Measurements from ENCODE around the gene NKRF.

Gene NKRF

GRCh38 chrX:119617517-119618164 lies 11.4 kb upstream of the NKRF start:
- H3K79me2 ChIP-seq (ENCODE audit: insufficient read depth, low read length): no peaks in the 10 kb centered on the region
- H3K27me3 ChIP-seq (ENCODE audit: low read length): no peaks in the 10 kb centered on the region
- no peak overlapping the region for H2AFZ ChIP-seq (ENCODE audit: low read depth, low read length, severe bottlenecking)
- H3K9me3 ChIP-seq (ENCODE audit: insufficient read depth, low read length): no peaks in the 10 kb centered on the region
- peak overlapping the region; percentile 62 for H3K4me2 ChIP-seq (ENCODE audit: low read depth, low read length, poor library complexity, severe bottlenecking)
- TF ChIP-seq EZH2phosphoT487 (conservative IDR thresholded peaks at IDR 0.05; ENCODE audit: low read length): no peak
- TF ChIP-seq CTCF (IDR thresholded peaks at IDR 0.05; ENCODE audit: insufficient read depth, low read length, poor library complexity, severe bottlenecking): no peak
- H3K36me3 ChIP-seq (ENCODE audit: low read length): no peaks in the 10 kb centered on the region
- H3K27ac ChIP-seq (ENCODE audit: low read depth, low read length): peak overlapping the region; percentile 67; the same call in 1 of the 2 replicates
- no peaks in the 10 kb centered on the region for H3K9me2 ChIP-seq (replicated peaks; ENCODE audit: insufficient read depth, low read length)
- peak overlapping the region; percentile 21; the same call in 1 of the 2 replicates for H3K9ac ChIP-seq (ENCODE audit: low read length)
- H3K4me3 ChIP-seq (ENCODE audit: insufficient read depth, low read length, poor library complexity, severe bottlenecking): no peak overlapping the region
- H3F3A ChIP-seq (ENCODE audit: insufficient read depth): peaks cover 18% of the 10 kb centered on the region
- no peaks in the 10 kb centered on the region for H4K20me1 ChIP-seq (ENCODE audit: low read depth, low read length)

GRCh38 chrX:119614776-119615175 lies 8.6 kb upstream of the NKRF start:
- Histone ChIP-seq H3K27me3 (ENCODE audit: low read length) (no peaks in the 10 kb centered on the region), H3K9ac (ENCODE audit: low read length) (no peak overlapping the region), H3K27ac (ENCODE audit: low read depth, low read length) (no peak overlapping the region), H4K20me1 (ENCODE audit: low read depth, low read length) (no peaks in the 10 kb centered on the region), H3F3A (ENCODE audit: insufficient read depth) (peaks cover 18% of the 10 kb centered on the region), H3K4me2 (ENCODE audit: low read depth, low read length, poor library complexity, severe bottlenecking) (no peak overlapping the region), H2AFZ (ENCODE audit: low read depth, low read length, severe bottlenecking) (no peak overlapping the region), H3K79me2 (ENCODE audit: insufficient read depth, low read length) (no peaks in the 10 kb centered on the region), H3K9me2 (replicated peaks; ENCODE audit: insufficient read depth, low read length) (no peaks in the 10 kb centered on the region), H3K36me3 (ENCODE audit: low read length) (no peaks in the 10 kb centered on the region), H3K9me3 (ENCODE audit: insufficient read depth, low read length) (no peaks in the 10 kb centered on the region), H3K4me3 (ENCODE audit: insufficient read depth, low read length, poor library complexity, severe bottlenecking) (no peak overlapping the region)
- TF ChIP-seq EZH2phosphoT487 (conservative IDR thresholded peaks at IDR 0.05; ENCODE audit: low read length) (no peak), CTCF (IDR thresholded peaks at IDR 0.05; ENCODE audit: insufficient read depth, low read length, poor library complexity, severe bottlenecking) (no peak)

GRCh38 chrX:119607018-119607389 lies 780 bp upstream of the NKRF start:
- no peaks in the 10 kb centered on the region for H3K9me2 ChIP-seq (replicated peaks; ENCODE audit: insufficient read depth, low read length)
- no peaks in the 10 kb centered on the region for H3F3A ChIP-seq (ENCODE audit: insufficient read depth)
- peak overlapping the region; percentile 79 for H3K4me2 ChIP-seq (ENCODE audit: low read depth, low read length, poor library complexity, severe bottlenecking)
- H3K27me3 ChIP-seq (ENCODE audit: low read length): no peaks in the 10 kb centered on the region
- no peaks in the 10 kb centered on the region for H3K36me3 ChIP-seq (ENCODE audit: low read length)
- TF ChIP-seq CTCF (IDR thresholded peaks at IDR 0.05; ENCODE audit: insufficient read depth, low read length, poor library complexity, severe bottlenecking): no peak
- no peak for TF ChIP-seq EZH2phosphoT487 (conservative IDR thresholded peaks at IDR 0.05; ENCODE audit: low read length)
- peak overlapping the region; percentile 95 for H3K9ac ChIP-seq (ENCODE audit: low read length)
- H3K4me3 ChIP-seq (ENCODE audit: insufficient read depth, low read length, poor library complexity, severe bottlenecking): peak overlapping the region; percentile 86
- no peaks in the 10 kb centered on the region for H3K9me3 ChIP-seq (ENCODE audit: insufficient read depth, low read length)
- H2AFZ ChIP-seq (ENCODE audit: low read depth, low read length, severe bottlenecking): peak overlapping the region; percentile 18
- H4K20me1 ChIP-seq (ENCODE audit: low read depth, low read length): 0 out of 2 replicates have a peak, but pooled peaks cover 5% of the 10 kb centered on the region
- peaks cover 42% of the 10 kb centered on the region for H3K79me2 ChIP-seq (ENCODE audit: insufficient read depth, low read length)
- no peak overlapping the region for H3K27ac ChIP-seq (ENCODE audit: low read depth, low read length)
